AG09319 (cell line): Measurements from ENCODE around the gene TMEM200B.
"Not testable (repeated sequence)": the region's sequence is repeated elsewhere in the genome, so short reads cannot be mapped to it uniquely, and the experiment has no call there.

Source experiments
- DNase-seq: peaks from one replicate; pipeline ENCODE4 v3.0.0-alpha.2; 2010; ENCODE audit warnings: low read depth; ENCODE audit errors: extremely low read depth
- CTCF ChIP-seq: IDR thresholded peaks from 2 replicates; pipeline ENCODE4 v1.5.1; 2011; ENCODE audit warnings: low read depth, mild to moderate bottlenecking, inconsistent platforms, low read length, moderate library complexity

Gene TMEM200B

GRCh38 chr1:29105822-29106221, 17.9 kb downstream of the TMEM200B start:
- no peak for DNase-seq
- TF ChIP-seq CTCF = no peak

DNA sequence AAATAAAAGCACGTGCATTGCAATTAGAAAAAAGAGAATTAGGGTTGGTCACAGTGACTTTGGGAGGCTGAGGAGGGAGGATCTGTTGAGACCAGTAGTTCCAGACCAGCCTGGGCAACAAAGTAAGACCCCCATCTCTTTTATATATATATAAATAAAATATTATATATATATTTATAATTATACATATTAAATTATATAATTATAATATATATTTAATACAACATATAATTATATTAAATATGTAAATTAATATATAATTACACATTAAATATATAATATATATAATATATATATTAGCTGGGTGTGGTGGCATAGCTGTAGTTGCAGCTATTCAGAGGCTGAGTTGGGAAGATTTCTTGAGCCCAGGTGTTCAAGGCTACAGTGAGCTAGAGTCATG, 23.2 kb downstream of the TMEM200B start:
- no peak for DNase-seq
- no peak for TF ChIP-seq CTCF

- no peak for DNase-seq
- TF ChIP-seq CTCF = no peak
These were observed 24.4 kb downstream of the TMEM200B start for GRCh38 chr1:29099286-29099685.

- DNase-seq = no peak
- TF ChIP-seq CTCF = no peak
These were observed 27.3 kb downstream of the TMEM200B start for GRCh38 chr1:29096231-29096886.

GRCh38 chr1:29094954-29095353, 28.7 kb downstream of the TMEM200B start:
- TF ChIP-seq CTCF = no peak
- DNase-seq = no peak

DNA sequence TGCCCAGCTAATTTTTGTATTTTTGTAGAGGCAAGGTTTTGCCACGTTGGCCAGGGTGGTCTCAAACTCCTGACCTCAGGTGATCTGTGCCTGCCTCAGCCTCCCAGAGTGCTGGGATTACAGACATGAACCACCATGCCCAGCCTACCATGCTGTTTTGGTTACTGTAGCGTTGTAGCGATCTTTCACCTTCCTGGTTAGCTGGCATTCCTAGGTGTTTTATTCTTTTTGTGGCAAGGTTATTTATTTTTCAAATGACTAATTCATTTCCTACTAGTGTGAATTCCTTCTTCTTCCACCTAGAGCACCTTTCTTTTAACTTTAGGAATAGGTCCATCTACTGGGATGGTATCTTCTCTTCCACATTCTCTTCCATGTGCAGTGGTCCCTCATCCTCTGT, 29.3 kb downstream of the TMEM200B start:
- no peak for DNase-seq
- TF ChIP-seq CTCF = no peak

DNA sequence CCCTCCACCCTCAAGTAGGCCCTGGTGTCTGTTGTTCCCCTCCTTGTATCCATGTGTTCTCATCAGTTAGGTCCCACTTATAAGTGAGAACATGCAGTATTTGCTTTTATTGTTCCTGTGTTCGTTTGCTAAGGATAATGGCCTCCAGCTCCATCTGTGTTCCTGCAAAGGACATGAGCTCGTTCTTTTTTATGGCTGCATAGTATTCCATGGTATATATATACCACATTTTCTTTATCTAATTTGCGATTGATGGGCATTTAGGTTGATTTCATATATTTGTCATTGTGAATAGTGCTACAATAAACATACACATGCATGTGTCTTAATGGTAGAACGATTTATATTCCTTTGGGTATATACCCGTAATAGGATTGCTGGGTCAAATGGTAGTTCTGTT, 31.0 kb downstream of the TMEM200B start:
- DNase-seq = not testable (repeated sequence)

- DNase-seq = no peak
- TF ChIP-seq CTCF = no peak
These were observed 32.6 kb downstream of the TMEM200B start for GRCh38 chr1:29090937-29091618.
